Panc1 (cell line): ENCODE data around the gene INPP5F. TPM values are rescaled to one million over a fixed set of nuclear protein-coding genes. Genes with fewer than 3 reads are reported as not detected.
"Not testable (repeated sequence)": the region's sequence is repeated elsewhere in the genome, so short reads cannot be mapped to it uniquely, and the experiment has no call there.

Experiments used
- ATAC-seq: fragments of 200-7000 bp; cut with Tn5 transposase; 2 replicates; pipeline ENCODE4 v1.9.1; 2020; ENCODE audit warnings: mild to moderate bottlenecking, moderate library complexity
- BruUV-seq: library from RNA; stranded (reverse); fragments of 400-500 nt; replicated peaks from 2 replicates; lab custom pipeline; 2021; lab: Mats Ljungman, UMichigan
- CTCF ChIA-PET: fragments of 300-600 bp; sonication (Branson Sonifier 250); formaldehyde crosslinking; loops from one replicate; lab custom pipeline; 2022; ENCODE audit warnings: antibody characterized with exemption; lab: Charles Lee
- POLR2A ChIA-PET: fragments of 300-600 bp; sonication (Branson Sonifier 250); formaldehyde crosslinking; loops from one replicate; lab custom pipeline; 2022; ENCODE audit warnings: antibody characterized with exemption; lab: Charles Lee
- DNase-seq: peaks from one replicate; pipeline ENCODE4 v3.0.0-alpha.2; 2010; ENCODE audit warnings: low read depth, low spot score
- H3K27ac ChIP-seq: 2 replicates; pipeline ENCODE4 v1.5.1; 2011; ENCODE audit warnings: mild to moderate bottlenecking, low read length, inconsistent platforms
- H3K27me3 ChIP-seq: fragments of 200-500 bp; sonication (Bioruptor generic); 2 replicates; pipeline ENCODE4 v1.6.0; 2014; ENCODE audit warnings: low read length, inconsistent platforms; ENCODE audit not compliant: control insufficient read depth, insufficient read depth
- H3K36me3 ChIP-seq: fragments of 200-500 bp; sonication (Bioruptor generic); 2 replicates; pipeline ENCODE4 v1.5.1; 2014; ENCODE audit warnings: inconsistent platforms, mild to moderate bottlenecking, low read length, moderate library complexity; ENCODE audit not compliant: control insufficient read depth, insufficient read depth
- H3K4me1 ChIP-seq: 2 replicates; pipeline ENCODE4 v1.5.1; 2011; ENCODE audit warnings: inconsistent platforms, mild to moderate bottlenecking, low read length, moderate library complexity; ENCODE audit not compliant: control insufficient read depth, insufficient read depth
- H3K4me3 ChIP-seq, 2 experiments: 2 replicates each; pipeline ENCODE4 v1.5.1; 2011 to 2012; ENCODE audit warnings: low read depth in 2 of 2, low read length in 2 of 2, mild to moderate bottlenecking in 2 of 2, inconsistent platforms in 1 of 2, moderate library complexity in 1 of 2
- H3K9me3 ChIP-seq: fragments of 200-500 bp; sonication (Bioruptor generic); 2 replicates; pipeline ENCODE4 v1.5.1; 2014; ENCODE audit warnings: low read depth, mild to moderate bottlenecking, inconsistent platforms, low read length, moderate library complexity; ENCODE audit not compliant: control insufficient read depth, insufficient read depth
- POLR2AphosphoS5 ChIP-seq: IDR thresholded peaks from 2 replicates; pipeline ENCODE4 v1.6.1; 2012; ENCODE audit warnings: mild to moderate bottlenecking, low read depth, low read length, moderate library complexity
- SIN3A ChIP-seq: IDR thresholded peaks from 2 replicates; pipeline ENCODE4 v1.6.1; 2012; ENCODE audit warnings: low read depth, mild to moderate bottlenecking, low read length, moderate library complexity, borderline replicate concordance; ENCODE audit not compliant: insufficient read depth
- TCF7L2 ChIP-seq: IDR thresholded peaks from 2 replicates; pipeline ENCODE4 v1.6.1; 2011; ENCODE audit warnings: mild to moderate bottlenecking, low read depth, low read length, inconsistent platforms
- in situ Hi-C: cut with HindIII; loops from 2 replicates; pipeline ENCODE4 v1.10.0; 2016; ENCODE audit warnings: low sequenced_read_pairs, low pct_unique_long_range_greater_than_20kb
- intact Hi-C: fragments of 100-400 bp; cut with micrococcal nuclease; formaldehyde crosslinking; loops from one replicate; pipeline ENCODE4 v1.10.0; 2022; ENCODE audit not compliant: unreplicated experiment
- total RNA-seq: library from RNA; stranded (reverse); gene quantifications from one replicate; pipeline ENCODE4 v1.2.1, GENCODE V29; 2021; ENCODE audit not compliant: unreplicated experiment
- TF ChIP-seq, protein P1 (sequence below), 2 experiments: IDR thresholded peaks; 2 replicates each; pipeline ENCODE4 v1.6.1; 2011 to 2012; ENCODE audit warnings: low read depth in 2 of 2, control low read depth in 1 of 2, low read length in 1 of 2, mild to moderate bottlenecking in 1 of 2, moderate library complexity in 1 of 2; ENCODE audit not compliant: insufficient read depth in 1 of 2
- TF ChIP-seq, protein P2 (sequence below): fragments of 450-650 bp; IDR thresholded peaks from 2 replicates; pipeline ENCODE4 v1.5.1; 2017; ENCODE audit warnings: mild to moderate bottlenecking

Gene INPP5F
- total RNA-seq, 1 experiment from 2014 or later, result 26.7 TPM

- ChIA-PET POLR2A (no interaction called here), CTCF (no interaction called here)
- Histone ChIP-seq H3K27ac (no peak overlapping the region), H3K36me3 (no peaks in the 10 kb centered on the region), H3K27me3 (no peaks in the 10 kb centered on the region), H3K9me3 (no peaks in the 10 kb centered on the region), H3K4me1 (0 out of 2 replicates have a peak, but pooled peaks cover 3% of the 10 kb centered on the region), H3K4me3 (no peak overlapping the region)
- ATAC-seq (no peak), DNase-seq (no peak)
- intact Hi-C loops (no loop called here), in situ Hi-C loops (no loop called here)
- BruUV-seq, result no TSS peak
- TF ChIP-seq TCF7L2, result no peak
- TF ChIP-seq SIN3A, result no peak
- TF ChIP-seq, protein P1, sequence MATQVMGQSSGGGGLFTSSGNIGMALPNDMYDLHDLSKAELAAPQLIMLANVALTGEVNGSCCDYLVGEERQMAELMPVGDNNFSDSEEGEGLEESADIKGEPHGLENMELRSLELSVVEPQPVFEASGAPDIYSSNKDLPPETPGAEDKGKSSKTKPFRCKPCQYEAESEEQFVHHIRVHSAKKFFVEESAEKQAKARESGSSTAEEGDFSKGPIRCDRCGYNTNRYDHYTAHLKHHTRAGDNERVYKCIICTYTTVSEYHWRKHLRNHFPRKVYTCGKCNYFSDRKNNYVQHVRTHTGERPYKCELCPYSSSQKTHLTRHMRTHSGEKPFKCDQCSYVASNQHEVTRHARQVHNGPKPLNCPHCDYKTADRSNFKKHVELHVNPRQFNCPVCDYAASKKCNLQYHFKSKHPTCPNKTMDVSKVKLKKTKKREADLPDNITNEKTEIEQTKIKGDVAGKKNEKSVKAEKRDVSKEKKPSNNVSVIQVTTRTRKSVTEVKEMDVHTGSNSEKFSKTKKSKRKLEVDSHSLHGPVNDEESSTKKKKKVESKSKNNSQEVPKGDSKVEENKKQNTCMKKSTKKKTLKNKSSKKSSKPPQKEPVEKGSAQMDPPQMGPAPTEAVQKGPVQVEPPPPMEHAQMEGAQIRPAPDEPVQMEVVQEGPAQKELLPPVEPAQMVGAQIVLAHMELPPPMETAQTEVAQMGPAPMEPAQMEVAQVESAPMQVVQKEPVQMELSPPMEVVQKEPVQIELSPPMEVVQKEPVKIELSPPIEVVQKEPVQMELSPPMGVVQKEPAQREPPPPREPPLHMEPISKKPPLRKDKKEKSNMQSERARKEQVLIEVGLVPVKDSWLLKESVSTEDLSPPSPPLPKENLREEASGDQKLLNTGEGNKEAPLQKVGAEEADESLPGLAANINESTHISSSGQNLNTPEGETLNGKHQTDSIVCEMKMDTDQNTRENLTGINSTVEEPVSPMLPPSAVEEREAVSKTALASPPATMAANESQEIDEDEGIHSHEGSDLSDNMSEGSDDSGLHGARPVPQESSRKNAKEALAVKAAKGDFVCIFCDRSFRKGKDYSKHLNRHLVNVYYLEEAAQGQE (IDR thresholded peaks at IDR 0.05; ENCODE audit: insufficient read depth in 1 of 2, low read depth in 2 of 2, low read length in 1 of 2), result no peak
- no peak for TF ChIP-seq POLR2AphosphoS5
- TF ChIP-seq, protein P2, sequence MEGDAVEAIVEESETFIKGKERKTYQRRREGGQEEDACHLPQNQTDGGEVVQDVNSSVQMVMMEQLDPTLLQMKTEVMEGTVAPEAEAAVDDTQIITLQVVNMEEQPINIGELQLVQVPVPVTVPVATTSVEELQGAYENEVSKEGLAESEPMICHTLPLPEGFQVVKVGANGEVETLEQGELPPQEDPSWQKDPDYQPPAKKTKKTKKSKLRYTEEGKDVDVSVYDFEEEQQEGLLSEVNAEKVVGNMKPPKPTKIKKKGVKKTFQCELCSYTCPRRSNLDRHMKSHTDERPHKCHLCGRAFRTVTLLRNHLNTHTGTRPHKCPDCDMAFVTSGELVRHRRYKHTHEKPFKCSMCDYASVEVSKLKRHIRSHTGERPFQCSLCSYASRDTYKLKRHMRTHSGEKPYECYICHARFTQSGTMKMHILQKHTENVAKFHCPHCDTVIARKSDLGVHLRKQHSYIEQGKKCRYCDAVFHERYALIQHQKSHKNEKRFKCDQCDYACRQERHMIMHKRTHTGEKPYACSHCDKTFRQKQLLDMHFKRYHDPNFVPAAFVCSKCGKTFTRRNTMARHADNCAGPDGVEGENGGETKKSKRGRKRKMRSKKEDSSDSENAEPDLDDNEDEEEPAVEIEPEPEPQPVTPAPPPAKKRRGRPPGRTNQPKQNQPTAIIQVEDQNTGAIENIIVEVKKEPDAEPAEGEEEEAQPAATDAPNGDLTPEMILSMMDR, result no peak
These were observed 20.4 kb upstream of the INPP5F start for GRCh38 chr10:119705434-119705831.

GRCh38 chr10:119706521-119707278 lies 19.1 kb upstream of the INPP5F start:
- no peaks in the 10 kb centered on the region for H3K36me3 ChIP-seq
- ATAC-seq (no peak), DNase-seq (no peak)
- ChIA-PET CTCF (no interaction called here), POLR2A (no interaction called here)
- no peak overlapping the region for H3K27ac ChIP-seq
- H3K9me3 ChIP-seq, result no peaks in the 10 kb centered on the region
- in situ Hi-C loops, result no loop called here
- BruUV-seq, result no TSS peak
- TF ChIP-seq POLR2AphosphoS5 (no peak), TCF7L2 (no peak), SIN3A (no peak)
- TF ChIP-seq, protein P2, result no peak
- TF ChIP-seq, protein P1 (IDR thresholded peaks at IDR 0.05; ENCODE audit: insufficient read depth in 1 of 2, low read depth in 2 of 2, low read length in 1 of 2), result no peak
- intact Hi-C loops, result no loop called here
- no peaks in the 10 kb centered on the region for H3K27me3 ChIP-seq
- H3K4me1 ChIP-seq, result 0 out of 2 replicates have a peak, but pooled peaks cover 3% of the 10 kb centered on the region
- H3K4me3 ChIP-seq, result no peak overlapping the region

GRCh38 chr10:119707331-119707730 lies 18.5 kb upstream of the INPP5F start:
- H3K27ac ChIP-seq, H3K9me3 ChIP-seq, H3K4me3 ChIP-seq, DNase-seq, POLR2A ChIA-PET, H3K4me1 ChIP-seq, CTCF ChIA-PET, H3K27me3 ChIP-seq, in situ Hi-C loops, BruUV-seq, intact Hi-C loops, H3K36me3 ChIP-seq, ATAC-seq: not testable (repeated sequence)
